GM21717 (cell line): ENCODE measurements around the gene SELL.
"Not testable (repeated sequence)": the region's sequence is repeated elsewhere in the genome, so short reads cannot be mapped to it uniquely, and the experiment has no call there.

Experiments
- ATAC-seq: cut with Tn5 transposase; IDR thresholded peaks from one replicate; pipeline ENCODE4 v1.9.1; 2021; ENCODE audit warnings: mild to moderate bottlenecking, moderate library complexity; ENCODE audit not compliant: unreplicated experiment

The SELL gene

GRCh38 chr1:169707912-169708604 is 3.4 kb downstream of the SELL start:
- no peak for ATAC-seq

- no peak for ATAC-seq
These were observed 6.6 kb downstream of the SELL start for GRCh38 chr1:169704797-169705196.

GRCh38 chr1:169701261-169702005 is 10.0 kb downstream of the SELL start:
- ATAC-seq, result no peak

DNA sequence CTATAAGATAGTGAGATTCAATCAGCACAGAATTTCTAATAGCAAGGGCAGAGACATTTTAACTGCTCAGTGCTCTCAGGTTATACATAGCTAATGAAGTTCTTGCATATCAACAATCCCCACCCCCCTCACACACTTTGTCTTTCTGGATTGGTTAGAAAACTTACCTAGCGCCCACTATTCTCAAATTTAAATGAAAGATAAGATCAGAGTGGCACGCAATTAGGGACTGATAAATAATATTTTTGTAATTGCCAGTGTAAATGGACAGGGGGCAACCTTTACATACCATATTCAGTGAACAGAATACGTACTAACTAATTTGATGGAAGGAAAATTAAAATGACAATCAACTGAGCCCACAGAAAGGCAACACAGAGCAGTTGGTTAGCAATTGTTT is 11.7 kb downstream of the SELL start:
- ATAC-seq, result no peak

DNA sequence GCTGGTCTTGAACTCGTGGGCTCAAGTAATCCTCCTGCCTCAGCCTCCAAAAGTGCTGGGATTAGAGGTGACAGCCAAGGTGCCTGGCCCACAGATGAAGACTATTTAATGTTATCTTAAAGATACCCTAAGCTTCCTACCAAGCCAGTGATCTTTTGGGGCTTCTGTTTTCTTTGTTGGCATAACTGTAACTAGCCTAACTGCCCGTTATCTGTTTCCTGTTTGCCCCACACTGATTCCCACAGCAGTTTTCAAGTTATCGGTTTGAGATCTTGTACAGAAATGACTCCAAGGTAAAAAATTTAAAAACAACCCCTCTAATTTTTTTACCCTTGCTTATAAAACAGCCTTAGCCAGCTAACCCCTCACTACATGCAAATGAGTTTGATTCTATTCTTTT is 12.4 kb downstream of the SELL start:
- ATAC-seq, result no peak

- peak; percentile 32 for ATAC-seq
These were observed 13.7 kb downstream of the SELL start for GRCh38 chr1:169697755-169698154.

DNA sequence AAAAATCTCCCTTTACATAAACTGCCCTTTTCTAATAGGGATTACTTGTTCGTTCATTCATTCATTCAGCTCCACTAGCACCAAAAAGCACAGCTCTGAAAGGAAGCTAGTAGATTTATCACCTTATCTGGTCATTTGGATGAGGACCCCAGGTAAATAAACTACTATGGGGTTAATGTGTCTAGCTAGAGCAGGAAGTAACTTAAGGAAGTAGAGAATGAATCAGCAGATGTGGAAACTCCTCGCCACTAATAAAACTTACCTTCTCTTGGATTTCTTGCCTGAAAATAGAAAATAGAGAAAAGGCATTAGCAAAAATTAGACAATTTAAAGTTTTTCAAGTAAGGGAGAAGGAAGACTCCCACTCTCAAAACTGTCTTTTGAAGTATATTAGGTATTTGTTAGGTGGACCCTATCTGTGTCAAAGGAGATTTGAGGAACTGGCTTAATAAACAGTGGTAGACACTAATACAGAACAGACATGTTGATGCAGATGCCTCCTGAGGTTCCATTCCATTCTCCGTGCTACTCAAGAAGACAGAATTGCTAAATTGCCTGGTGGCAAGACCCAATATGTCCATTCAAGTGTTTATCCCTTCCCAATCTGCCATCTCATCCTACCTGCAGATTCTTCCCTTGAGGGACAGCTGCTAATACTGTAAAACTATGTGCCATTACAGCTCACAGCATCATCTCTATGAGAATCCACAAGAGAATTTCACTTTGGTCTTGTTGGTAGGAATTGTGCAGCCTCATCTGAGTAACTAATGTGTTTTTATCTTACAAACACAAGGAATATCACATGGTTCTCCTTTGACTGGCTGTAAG is 14.9 kb downstream of the SELL start:
- no peak for ATAC-seq

DNA sequence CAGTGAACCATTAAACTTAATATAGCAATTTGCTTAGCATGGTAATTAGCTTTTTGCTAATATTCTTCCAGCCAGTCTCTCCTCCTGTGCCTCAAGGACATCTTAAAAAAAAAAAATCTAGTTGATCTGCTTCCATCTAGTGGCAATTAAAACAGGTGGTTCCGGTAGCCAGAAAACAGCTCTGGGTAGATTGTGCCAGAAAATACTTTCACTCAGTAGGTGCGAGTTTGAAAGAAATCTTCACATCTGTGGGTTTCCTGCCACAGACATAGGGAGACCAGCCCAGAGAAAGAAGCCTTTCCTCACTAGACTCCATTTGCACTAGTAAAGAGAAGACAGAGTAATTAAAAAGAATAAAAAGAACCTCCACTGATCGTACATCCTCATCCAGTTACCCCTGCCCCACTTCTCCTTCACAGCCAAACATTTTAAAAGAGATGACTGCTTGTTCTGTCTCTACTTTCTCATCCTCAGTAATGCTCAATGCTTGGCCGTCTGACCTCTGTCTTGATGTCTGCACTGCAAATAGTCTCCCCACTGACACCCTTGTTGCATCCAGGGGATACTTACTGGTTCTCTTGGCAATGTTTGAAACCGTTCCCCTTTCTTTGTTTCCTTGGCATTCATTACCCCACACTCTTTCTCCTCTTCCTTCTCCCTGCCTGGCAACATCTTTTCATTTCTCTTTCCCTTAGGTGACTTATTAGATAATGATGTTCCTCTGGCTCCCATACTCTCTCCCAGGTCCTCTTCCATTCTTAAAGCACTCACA is 16.9 kb downstream of the SELL start:
- ATAC-seq, result peak; percentile 41

DNA sequence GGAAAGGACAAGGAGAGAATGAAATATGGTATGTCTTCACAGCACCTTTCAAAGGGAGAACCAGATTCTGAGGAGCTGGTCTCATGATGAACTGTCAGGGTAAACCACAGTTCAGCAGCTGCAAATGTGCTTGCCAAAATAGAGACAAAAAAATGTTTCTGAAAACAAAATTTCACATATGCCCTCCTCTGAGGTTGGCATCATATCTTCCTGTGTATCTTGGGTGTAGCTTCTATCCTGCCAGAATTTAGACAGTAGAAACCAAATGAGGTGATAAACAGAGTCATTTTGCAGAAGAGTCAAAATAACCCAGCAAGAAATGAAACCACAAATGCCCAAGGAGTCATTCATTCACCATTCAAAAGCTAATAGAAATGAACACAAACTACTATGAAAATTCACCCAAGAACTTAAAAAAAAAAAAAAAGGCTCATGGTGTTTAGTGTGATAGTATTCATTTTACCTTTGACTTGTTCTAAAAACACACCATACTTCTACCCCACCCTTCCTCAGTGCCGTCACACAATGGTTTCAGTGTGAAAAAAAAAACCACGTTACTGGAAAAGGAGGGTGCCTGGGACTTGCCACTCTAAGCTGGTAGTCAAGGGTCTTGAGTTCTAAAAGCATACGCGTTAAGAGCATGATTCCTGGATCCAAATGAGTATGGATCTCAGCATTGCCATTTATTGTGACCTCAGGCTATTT is 18.5 kb downstream of the SELL start:
- ATAC-seq, result peak; percentile 34

- ATAC-seq, result no peak
These were observed 20.9 kb downstream of the SELL start for GRCh38 chr1:169690489-169690888.

- ATAC-seq, result no peak
These were observed 22.0 kb downstream of the SELL start for GRCh38 chr1:169689395-169689794.

DNA sequence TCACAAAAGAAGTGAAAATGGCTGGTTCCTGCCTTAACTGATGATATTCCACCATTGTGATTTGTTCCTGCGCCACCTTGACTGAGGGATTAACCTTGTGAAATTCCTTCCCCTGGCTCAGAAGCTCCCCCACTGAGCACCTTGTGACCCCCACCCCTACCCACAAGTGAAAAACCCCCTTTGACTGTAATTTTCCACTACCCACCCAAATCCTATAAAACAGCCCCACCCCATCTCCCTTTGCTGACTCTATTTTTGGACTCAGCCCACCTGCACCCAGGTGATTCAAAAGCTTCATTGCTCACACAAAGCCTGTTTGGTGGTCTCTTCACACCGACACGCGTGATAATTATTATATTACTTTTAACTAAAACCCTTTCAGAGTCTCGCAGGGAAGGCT is 23.0 kb downstream of the SELL start:
- not testable (repeated sequence) for ATAC-seq

DNA sequence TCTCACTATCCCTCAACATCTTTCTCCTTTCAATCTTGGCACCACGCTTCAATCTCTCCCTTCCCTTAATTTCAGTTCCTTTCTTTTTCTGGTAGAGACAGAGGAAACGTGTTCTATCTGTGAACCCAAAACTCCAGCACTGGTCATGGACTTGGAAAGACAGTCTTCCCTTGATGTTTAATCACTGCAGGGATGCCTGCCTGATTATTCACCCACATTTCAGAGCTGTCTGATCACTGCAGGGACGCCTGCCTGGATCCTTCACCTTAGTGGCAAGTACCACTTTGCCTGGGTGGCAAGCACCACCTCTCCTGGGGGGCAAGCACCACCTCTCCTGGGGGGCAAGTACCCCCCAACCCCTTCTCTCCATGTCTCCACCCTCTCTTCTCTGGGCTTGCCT is 27.8 kb downstream of the SELL start:
- ATAC-seq, result no peak

GRCh38 chr1:169683168-169683567 is 28.3 kb downstream of the SELL start:
- not testable (repeated sequence) for ATAC-seq

- peak; percentile 35 for ATAC-seq
These were observed 29.3 kb downstream of the SELL start for GRCh38 chr1:169682071-169682470.

- ATAC-seq, result peak; percentile 32
These were observed 30.3 kb downstream of the SELL start for GRCh38 chr1:169681140-169681539.

- ATAC-seq, result peak; percentile 60
These were observed 30.9 kb downstream of the SELL start for GRCh38 chr1:169680377-169681019.

GRCh38 chr1:169679692-169680091 is 31.7 kb downstream of the SELL start:
- no peak for ATAC-seq

DNA sequence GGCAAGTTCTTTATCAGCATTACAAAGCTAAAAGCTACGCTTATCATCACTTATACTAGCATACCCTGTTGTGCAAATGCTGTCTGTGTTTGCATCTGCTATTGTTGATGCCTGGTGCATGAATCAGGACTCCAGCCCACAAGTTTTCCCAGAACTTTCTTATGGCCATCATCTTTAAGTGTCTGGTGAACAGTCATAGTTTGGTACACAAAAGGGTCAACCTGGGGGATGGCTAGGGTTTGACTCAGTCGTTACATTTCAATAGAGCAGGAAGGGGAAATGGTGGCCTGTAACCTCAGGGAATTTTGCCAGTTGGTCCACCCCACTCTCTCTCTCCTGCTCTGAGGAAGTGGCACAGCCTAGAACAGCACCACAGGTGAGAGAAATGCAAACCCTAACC is 35.4 kb downstream of the SELL start:
- no peak for ATAC-seq

DNA sequence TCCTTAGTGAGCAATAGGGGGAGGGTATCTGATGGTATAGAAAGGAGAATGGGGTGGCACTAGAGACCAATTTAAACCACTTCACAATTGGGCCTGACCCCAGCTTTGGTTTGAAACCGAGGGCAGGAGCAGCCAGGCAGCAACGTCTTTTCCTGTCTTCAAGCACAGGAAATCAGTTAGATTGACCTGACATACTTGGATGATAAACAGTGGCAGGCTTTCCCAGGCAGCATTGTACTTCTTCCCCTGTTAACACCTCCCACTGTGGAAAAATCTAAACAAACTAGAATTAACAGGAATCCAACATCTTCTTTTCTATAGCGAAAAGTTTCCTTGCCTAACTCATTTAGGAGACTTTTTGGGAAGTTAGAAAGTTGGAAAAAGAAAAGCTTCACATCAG is 40.6 kb downstream of the SELL start:
- no peak for ATAC-seq
